IMR-90 (cell line): ENCODE results near the gene PRDM2. TPM values are rescaled to one million over a fixed set of nuclear protein-coding genes. Genes with fewer than 3 reads are reported as not detected.

Source experiments
- ATAC-seq: fragments of 200-7000 bp; cut with Tn5 transposase; 2 replicates; pipeline ENCODE4 v1.9.1; 2020; ENCODE audit warnings: low read depth, mild to moderate bottlenecking, moderate library complexity
- BruUV-seq: library from RNA; stranded (reverse); fragments of 400-500 nt; replicated peaks from 2 replicates; lab custom pipeline; 2021; lab: Mats Ljungman, UMichigan
- CTCF ChIA-PET: fragments of 300-600 bp; formaldehyde crosslinking; extraction: SDS; loops from one replicate; lab custom pipeline; 2021; ENCODE audit warnings: antibody characterized with exemption; lab: Yijun Ruan, JAX
- POLR2A ChIA-PET: fragments of 300-600 bp; sonication (Branson Sonifier 250); formaldehyde crosslinking; loops from one replicate; lab custom pipeline; 2022; ENCODE audit warnings: antibody characterized with exemption; ENCODE audit not compliant: unreplicated experiment; lab: Charles Lee
- DNase-seq: peaks from one replicate; pipeline ENCODE4 v3.0.0; 2013
- H2AFZ ChIP-seq: replicated peaks from 2 replicates; pipeline ENCODE3; 2013; ENCODE audit warnings: low read length, mild to moderate bottlenecking; ENCODE audit not compliant: poor library complexity
- H2AK5ac ChIP-seq: 2 replicates; pipeline ENCODE4 v1.6.1; 2013; ENCODE audit warnings: low read depth, low read length, inconsistent platforms
- H2AK9ac ChIP-seq: replicated peaks from 2 replicates; pipeline ENCODE3; 2013; ENCODE audit warnings: mild to moderate bottlenecking, low read depth, low read length, moderate library complexity; ENCODE audit not compliant: poor library complexity
- H2BK120ac ChIP-seq: 2 replicates; pipeline ENCODE4 v1.6.1; 2013; ENCODE audit warnings: low read depth, low read length, inconsistent platforms
- H2BK15ac ChIP-seq: 3 replicates; pipeline ENCODE4 v1.6.1; 2013; ENCODE audit warnings: low read depth, low read length, inconsistent platforms
- H2BK20ac ChIP-seq: 2 replicates; pipeline ENCODE4 v1.6.1; 2013; ENCODE audit warnings: low read depth, mild to moderate bottlenecking, inconsistent platforms, low read length, moderate library complexity
- H2BK5ac ChIP-seq: 2 replicates; pipeline ENCODE4 v1.6.1; 2013; ENCODE audit warnings: mild to moderate bottlenecking, low read depth, low read length, inconsistent platforms; ENCODE audit not compliant: poor library complexity, severe bottlenecking
- H3K14ac ChIP-seq: replicated peaks from 2 replicates; pipeline ENCODE4 v1.6.1; 2013; ENCODE audit warnings: low read depth, low read length, inconsistent platforms
- H3K18ac ChIP-seq: 2 replicates; pipeline ENCODE4 v1.6.1; 2013; ENCODE audit warnings: low read depth, low read length, control low read depth
- H3K23ac ChIP-seq: 2 replicates; pipeline ENCODE4 v1.6.1; 2013; ENCODE audit warnings: low read depth, low read length, inconsistent platforms
- H3K27ac ChIP-seq: 2 replicates; pipeline ENCODE4 v1.5.1; 2013; ENCODE audit warnings: mild to moderate bottlenecking, control low read depth, low read length; ENCODE audit not compliant: insufficient read depth
- H3K27me3 ChIP-seq: 2 replicates; pipeline ENCODE4 v1.6.1; 2013; ENCODE audit warnings: low read length; ENCODE audit not compliant: control insufficient read depth, insufficient read depth
- H3K36me3 ChIP-seq: 2 replicates; pipeline ENCODE4 v1.6.1; 2013; ENCODE audit warnings: low read length, mixed read lengths; ENCODE audit not compliant: control insufficient read depth, insufficient read depth
- H3K4ac ChIP-seq: 2 replicates; pipeline ENCODE4 v1.6.1; 2013; ENCODE audit warnings: low read depth, low read length, inconsistent platforms
- H3K4me1 ChIP-seq: 2 replicates; pipeline ENCODE4 v1.6.1; 2013; ENCODE audit warnings: low read length, mixed read lengths; ENCODE audit not compliant: control insufficient read depth, insufficient read depth
- H3K4me2 ChIP-seq: 2 replicates; pipeline ENCODE4 v1.6.1; 2013; ENCODE audit warnings: low read depth, mild to moderate bottlenecking, control low read depth, low read length, moderate library complexity
- H3K4me3 ChIP-seq: 2 replicates; pipeline ENCODE4 v1.5.1; 2013; ENCODE audit warnings: low read depth, mild to moderate bottlenecking, control low read depth, low read length, moderate library complexity; ENCODE audit not compliant: insufficient read depth
- H3K56ac ChIP-seq: 2 replicates; pipeline ENCODE4 v1.6.1; 2013; ENCODE audit warnings: low read length, inconsistent platforms; ENCODE audit not compliant: insufficient read depth; ENCODE audit errors: extremely low read depth
- H3K79me1 ChIP-seq, 2 experiments: 2 replicates each; pipeline ENCODE4 v1.6.1; 2013; ENCODE audit warnings: low read length in 2 of 2, inconsistent platforms in 1 of 2, low read depth in 1 of 2
- H3K9ac ChIP-seq: 2 replicates; pipeline ENCODE4 v1.6.1; 2013; ENCODE audit warnings: low read depth, low read length, control low read depth
- H3K9me1 ChIP-seq: 2 replicates; pipeline ENCODE4 v1.6.1; 2013; ENCODE audit warnings: low read length, inconsistent platforms; ENCODE audit not compliant: insufficient read depth
- H3K9me3 ChIP-seq: 2 replicates; pipeline ENCODE4 v1.6.1; 2013; ENCODE audit warnings: low read length; ENCODE audit not compliant: control insufficient read depth, insufficient read depth
- H4K20me1 ChIP-seq: 2 replicates; pipeline ENCODE4 v1.6.1; 2013; ENCODE audit warnings: low read length, inconsistent platforms; ENCODE audit not compliant: insufficient read depth
- H4K5ac ChIP-seq: 2 replicates; pipeline ENCODE4 v1.6.1; 2013; ENCODE audit warnings: mild to moderate bottlenecking, low read depth, low read length, control low read depth
- H4K8ac ChIP-seq, 2 experiments: 2 replicates each; pipeline ENCODE4 v1.6.1; 2013; ENCODE audit warnings: low read depth in 2 of 2, low read length in 2 of 2, control low read depth in 1 of 2, inconsistent platforms in 1 of 2
- H4K91ac ChIP-seq: 2 replicates; pipeline ENCODE4 v1.6.1; 2013; ENCODE audit warnings: low read depth, low read length, inconsistent platforms; ENCODE audit not compliant: insufficient read depth
- BHLHE40 ChIP-seq: fragments of 150-350 bp; IDR thresholded peaks from 2 replicates; pipeline ENCODE4 v1.6.1; 2016; ENCODE audit warnings: mild to moderate bottlenecking, low read depth, low read length
- CEBPB ChIP-seq: IDR thresholded peaks from 2 replicates; pipeline ENCODE4 v1.6.1; 2012; ENCODE audit warnings: low read depth, low read length, improper control_type of control experiment
- CHD1 ChIP-seq: IDR thresholded peaks from 2 replicates; pipeline ENCODE4 v1.6.1; 2012; ENCODE audit warnings: low read depth, low read length, improper control_type of control experiment
- FOS ChIP-seq: fragments of 150-350 bp; IDR thresholded peaks from 2 replicates; pipeline ENCODE4 v1.6.1; 2016; ENCODE audit warnings: low read depth, low read length
- MAFK ChIP-seq: IDR thresholded peaks from 2 replicates; pipeline ENCODE4 v1.6.1; 2012; ENCODE audit warnings: low read depth, low read length, improper control_type of control experiment
- MAZ ChIP-seq: IDR thresholded peaks from 2 replicates; pipeline ENCODE4 v1.6.1; 2012; ENCODE audit warnings: low read depth, mild to moderate bottlenecking, low read length, improper control_type of control experiment, moderate library complexity, borderline replicate concordance
- MXI1 ChIP-seq: IDR thresholded peaks from 2 replicates; pipeline ENCODE4 v1.6.1; 2012; ENCODE audit warnings: low read depth, mild to moderate bottlenecking, low read length, moderate library complexity, borderline replicate concordance
- NFE2L2 ChIP-seq: fragments of 150-350 bp; IDR thresholded peaks from 2 replicates; pipeline ENCODE4 v1.6.1; 2016; ENCODE audit warnings: low read depth, mild to moderate bottlenecking, low read length
- POLR2A ChIP-seq: IDR thresholded peaks from 2 replicates; pipeline ENCODE4 v1.6.1; 2012; ENCODE audit warnings: mild to moderate bottlenecking, low read depth, low read length
- RAD21 ChIP-seq: IDR thresholded peaks from 2 replicates; pipeline ENCODE4 v1.6.1; 2012; ENCODE audit warnings: low read length, improper control_type of control experiment
- RCOR1 ChIP-seq: IDR thresholded peaks from 2 replicates; pipeline ENCODE4 v1.6.1; 2012; ENCODE audit warnings: mild to moderate bottlenecking, low read length, improper control_type of control experiment; ENCODE audit not compliant: insufficient replicate concordance
- RFX5 ChIP-seq: IDR thresholded peaks from 2 replicates; pipeline ENCODE4 v1.8.0; 2012; ENCODE audit warnings: low read depth, mild to moderate bottlenecking, low read length, moderate library complexity
- SMC3 ChIP-seq: fragments of 150-350 bp; IDR thresholded peaks from 2 replicates; pipeline ENCODE4 v1.6.1; 2016; ENCODE audit warnings: low read depth, mild to moderate bottlenecking, antibody characterized with exemption, low read length, moderate library complexity
- WGBS, 2 experiments: methylation state at CpG; one replicate each; pipeline versions ENCODE4 v1.1.5 to v1.1.7; 2013; ENCODE audit warnings: missing lambda C conversion rate in 2 of 2; ENCODE audit not compliant: insufficient read length in 1 of 2; ENCODE audit errors: extremely low coverage in 2 of 2; 5-methylcytosine and 5-hydroxymethylcytosine counted together
- dilution Hi-C: fragments of 300-500 bp; cut with HindIII; formaldehyde crosslinking; loops from one replicate; pipeline ENCODE4 v1.14.3; 2018; ENCODE audit warnings: low sequenced_read_pairs; ENCODE audit not compliant: unreplicated experiment
- in situ Hi-C: fragments of 300-500 bp; cut with MboI; formaldehyde crosslinking; loops from 3 replicates; pipeline ENCODE4 v1.14.3; 2019; ENCODE audit warnings: low sequenced_read_pairs, inconsistent platforms, mixed read lengths
- intact Hi-C: fragments of 100-400 bp; cut with micrococcal nuclease; formaldehyde crosslinking; loops from 2 replicates; pipeline ENCODE4 v1.10.0; 2022
- polyA plus RNA-seq, 3 experiments: library from polyadenylated mRNA; depleted of rRNA; stranded (reverse); fragments of >200 nt; gene quantifications; 2 replicates each; pipeline ENCODE4 v1.2.3, GENCODE V29; 2012; ENCODE audit warnings: low replicate concordance in 1 of 3
- total RNA-seq: library from RNA; depleted of rRNA; stranded (reverse); fragments of >200 nt; gene quantifications from 2 replicates; pipeline ENCODE4 v1.2.3, GENCODE V29; 2012
- TF ChIP-seq, protein P1 (sequence below): conservative IDR thresholded peaks from 2 replicates; pipeline ENCODE4 v1.5.1; 2012; ENCODE audit warnings: mild to moderate bottlenecking, low read depth, low read length, improper control_type of control experiment
- TF ChIP-seq, protein P2 (sequence below): fragments of 150-350 bp; IDR thresholded peaks from 2 replicates; pipeline ENCODE4 v1.6.1; 2016; ENCODE audit warnings: low read depth, mild to moderate bottlenecking, low read length, moderate library complexity, borderline replicate concordance
- TF ChIP-seq, protein P3 (sequence below): fragments of 150-350 bp; IDR thresholded peaks from 2 replicates; pipeline ENCODE4 v1.6.1; 2017; ENCODE audit warnings: mild to moderate bottlenecking, antibody characterized with exemption, low read length, low read depth

The PRDM2 gene
- total and polyA plus RNA-seq, 2 of the 4 experiments (the other 2 are of a cell fraction), result 3.4 to 8.9 TPM

DNA sequence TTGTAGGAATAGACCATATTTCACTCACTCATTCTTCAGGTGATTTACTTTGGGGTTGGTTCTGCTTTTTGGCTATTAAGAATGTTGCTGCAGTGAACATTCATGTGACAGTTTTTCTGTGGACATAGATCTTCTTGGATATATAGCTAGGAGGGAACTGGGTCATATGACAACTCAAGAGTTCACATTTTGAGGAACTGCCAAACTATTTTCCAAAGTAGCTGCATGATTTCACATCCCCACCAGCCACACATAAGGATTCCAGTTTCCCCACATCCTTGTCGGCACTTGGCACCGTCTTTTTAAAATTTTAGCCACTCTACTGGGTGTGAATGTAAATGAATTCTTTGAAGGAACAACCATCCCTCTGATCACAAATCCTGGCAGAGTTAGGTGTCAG, 126.0 kb downstream of the PRDM2 start:
- in situ Hi-C loops, result no loop called here

More for the DNA sequence above, 126.0 kb downstream of the PRDM2 start:
- H3K27me3 ChIP-seq, result no peaks in the 10 kb centered on the region
- no peak overlapping the region for H2AFZ ChIP-seq
- intact Hi-C loops, result no loop called here
- H3K27ac ChIP-seq, result no peak overlapping the region
- H3K23ac ChIP-seq, result no peak overlapping the region
- DNase-seq (no peak), ATAC-seq (no peak)
- H2BK5ac ChIP-seq, result no peak overlapping the region
- H3K4me2 ChIP-seq, result no peak overlapping the region
- H4K91ac ChIP-seq, result no peak overlapping the region
- H3K4me1 ChIP-seq, result no peaks in the 10 kb centered on the region
- H3K14ac ChIP-seq, result no peak overlapping the region
- H3K36me3 ChIP-seq, result no peaks in the 10 kb centered on the region; the same call in 1 of the 2 replicates
- H3K79me1 ChIP-seq, result no peaks in the 10 kb centered on the region
- H3K18ac ChIP-seq, result no peak overlapping the region
- WGBS, 2 experiments, result no CpG with 5 or more reads among the region's 2 CpGs
- H3K56ac ChIP-seq, result no peak overlapping the region
- dilution Hi-C loops, result no loop called here
- H3K9ac ChIP-seq, result no peak overlapping the region
- POLR2A ChIA-PET, result no interaction called here
- no TSS peak for BruUV-seq
- H2AK9ac ChIP-seq, result no peak overlapping the region
- TF ChIP-seq, protein P1, sequence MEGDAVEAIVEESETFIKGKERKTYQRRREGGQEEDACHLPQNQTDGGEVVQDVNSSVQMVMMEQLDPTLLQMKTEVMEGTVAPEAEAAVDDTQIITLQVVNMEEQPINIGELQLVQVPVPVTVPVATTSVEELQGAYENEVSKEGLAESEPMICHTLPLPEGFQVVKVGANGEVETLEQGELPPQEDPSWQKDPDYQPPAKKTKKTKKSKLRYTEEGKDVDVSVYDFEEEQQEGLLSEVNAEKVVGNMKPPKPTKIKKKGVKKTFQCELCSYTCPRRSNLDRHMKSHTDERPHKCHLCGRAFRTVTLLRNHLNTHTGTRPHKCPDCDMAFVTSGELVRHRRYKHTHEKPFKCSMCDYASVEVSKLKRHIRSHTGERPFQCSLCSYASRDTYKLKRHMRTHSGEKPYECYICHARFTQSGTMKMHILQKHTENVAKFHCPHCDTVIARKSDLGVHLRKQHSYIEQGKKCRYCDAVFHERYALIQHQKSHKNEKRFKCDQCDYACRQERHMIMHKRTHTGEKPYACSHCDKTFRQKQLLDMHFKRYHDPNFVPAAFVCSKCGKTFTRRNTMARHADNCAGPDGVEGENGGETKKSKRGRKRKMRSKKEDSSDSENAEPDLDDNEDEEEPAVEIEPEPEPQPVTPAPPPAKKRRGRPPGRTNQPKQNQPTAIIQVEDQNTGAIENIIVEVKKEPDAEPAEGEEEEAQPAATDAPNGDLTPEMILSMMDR, result no peak
- TF ChIP-seq FOS, result no peak
- TF ChIP-seq, protein P2, sequence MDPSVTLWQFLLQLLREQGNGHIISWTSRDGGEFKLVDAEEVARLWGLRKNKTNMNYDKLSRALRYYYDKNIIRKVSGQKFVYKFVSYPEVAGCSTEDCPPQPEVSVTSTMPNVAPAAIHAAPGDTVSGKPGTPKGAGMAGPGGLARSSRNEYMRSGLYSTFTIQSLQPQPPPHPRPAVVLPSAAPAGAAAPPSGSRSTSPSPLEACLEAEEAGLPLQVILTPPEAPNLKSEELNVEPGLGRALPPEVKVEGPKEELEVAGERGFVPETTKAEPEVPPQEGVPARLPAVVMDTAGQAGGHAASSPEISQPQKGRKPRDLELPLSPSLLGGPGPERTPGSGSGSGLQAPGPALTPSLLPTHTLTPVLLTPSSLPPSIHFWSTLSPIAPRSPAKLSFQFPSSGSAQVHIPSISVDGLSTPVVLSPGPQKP, result no peak
- no peak for TF ChIP-seq CEBPB
- no peak for TF ChIP-seq RFX5
- TF ChIP-seq MAFK, result no peak
- TF ChIP-seq, protein P3, sequence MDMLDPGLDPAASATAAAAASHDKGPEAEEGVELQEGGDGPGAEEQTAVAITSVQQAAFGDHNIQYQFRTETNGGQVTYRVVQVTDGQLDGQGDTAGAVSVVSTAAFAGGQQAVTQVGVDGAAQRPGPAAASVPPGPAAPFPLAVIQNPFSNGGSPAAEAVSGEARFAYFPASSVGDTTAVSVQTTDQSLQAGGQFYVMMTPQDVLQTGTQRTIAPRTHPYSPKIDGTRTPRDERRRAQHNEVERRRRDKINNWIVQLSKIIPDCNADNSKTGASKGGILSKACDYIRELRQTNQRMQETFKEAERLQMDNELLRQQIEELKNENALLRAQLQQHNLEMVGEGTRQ, result no peak
- TF ChIP-seq MAZ, result no peak
- no peak for TF ChIP-seq RAD21
- TF ChIP-seq POLR2A, result no peak
- TF ChIP-seq SMC3, result no peak
- TF ChIP-seq CHD1, result no peak
- no peak for TF ChIP-seq BHLHE40
- TF ChIP-seq RCOR1, result no peak
- no peak for TF ChIP-seq NFE2L2
- TF ChIP-seq MXI1, result no peak
- H4K8ac ChIP-seq, result no peak overlapping the region
- H2AK5ac ChIP-seq, result no peak overlapping the region
- H3K9me3 ChIP-seq, result no peaks in the 10 kb centered on the region
- H2BK15ac ChIP-seq, result no peak overlapping the region
- H3K9me1 ChIP-seq, result no peaks in the 10 kb centered on the region
- CTCF ChIA-PET, result no interaction called here
- no peaks in the 10 kb centered on the region for H4K20me1 ChIP-seq
- H4K5ac ChIP-seq, result no peak overlapping the region
- no peak overlapping the region for H3K4ac ChIP-seq
- no peak overlapping the region for H3K4me3 ChIP-seq
- H2BK20ac ChIP-seq, result no peak overlapping the region
- H2BK120ac ChIP-seq, result no peak overlapping the region
